GM18861 (cell line): ENCODE data around the gene P2RY14.

ENCODE experiments used
- ATAC-seq: cut with Tn5 transposase; IDR thresholded peaks from one replicate; pipeline ENCODE4 v1.9.1; 2021; ENCODE audit not compliant: unreplicated experiment

P2RY14 gene

GRCh38 chr3:151219056-151219455 lies 59.3 kb downstream of the P2RY14 start:
- no peak for ATAC-seq

GRCh38 chr3:151218136-151218535 lies 60.2 kb downstream of the P2RY14 start:
- ATAC-seq, result no peak

GRCh38 chr3:151216641-151217607 lies 61.4 kb downstream of the P2RY14 start:
- ATAC-seq, result no peak

GRCh38 chr3:151214459-151214858 lies 63.9 kb downstream of the P2RY14 start:
- no peak for ATAC-seq

GRCh38 chr3:151213881-151214280 lies 64.5 kb downstream of the P2RY14 start:
- ATAC-seq, result no peak

GRCh38 chr3:151213151-151213550 lies 65.2 kb downstream of the P2RY14 start:
- no peak for ATAC-seq

GRCh38 chr3:151210676-151211381 lies 67.5 kb downstream of the P2RY14 start:
- ATAC-seq, result peak; percentile 71

- no peak for ATAC-seq
Observed at GRCh38 chr3:151209654-151210053, 68.7 kb downstream of the P2RY14 start.

GRCh38 chr3:151206201-151206600 lies 72.1 kb downstream of the P2RY14 start:
- ATAC-seq, result no peak

- no peak for ATAC-seq
Observed at GRCh38 chr3:151205482-151205881, 72.9 kb downstream of the P2RY14 start.

- no peak for ATAC-seq
Observed at GRCh38 chr3:151204530-151205402, 73.6 kb downstream of the P2RY14 start.

GRCh38 chr3:151203051-151203420 lies 75.3 kb downstream of the P2RY14 start, which contains the start of gene GPR171:
Gene GPR171, minus strand, starts transcription at chr3:151203216. Its CDS starts 3,830 bp downstream, at chr3:151199386.
- peak; percentile 89 for ATAC-seq

GRCh38 chr3:151201051-151201730 lies 77.2 kb downstream of the P2RY14 start:
- ATAC-seq, result no peak

- no peak for ATAC-seq
Observed at GRCh38 chr3:151200586-151200985, 77.8 kb downstream of the P2RY14 start.

- ATAC-seq, result no peak
Observed at GRCh38 chr3:151199554-151200438, 78.5 kb downstream of the P2RY14 start.

- ATAC-seq, result no peak
Observed at GRCh38 chr3:151198849-151199248, 79.5 kb downstream of the P2RY14 start.

- ATAC-seq, result no peak
Observed at GRCh38 chr3:151197981-151198767, 80.2 kb downstream of the P2RY14 start.

- no peak for ATAC-seq
Observed at GRCh38 chr3:151197228-151197627, 81.1 kb downstream of the P2RY14 start.

- no peak for ATAC-seq
Observed at GRCh38 chr3:151196434-151196833, 81.9 kb downstream of the P2RY14 start.
